Keratinocyte (primary cell): ENCODE measurements around the gene MXI1.

Experiments used
- CTCF ChIP-seq, 3 experiments: IDR thresholded peaks in 1 of 3; conservative IDR thresholded peaks in 1 of 3; optimal IDR thresholded peaks in 1 of 3; 2 replicates in 2 of 3; 3 replicates in 1 of 3; pipeline versions ENCODE3 to v1.5.1; 2011; ENCODE audit warnings: low read length in 3 of 3, mild to moderate bottlenecking in 3 of 3, moderate library complexity in 2 of 3, control low read depth in 1 of 3, inconsistent platforms in 1 of 3; ENCODE audit not compliant: insufficient read depth in 2 of 3; ENCODE audit errors: extremely low read depth in 1 of 3
- EZH2 ChIP-seq: IDR thresholded peaks from one replicate; pipeline ENCODE4 v1.6.1; 2012; ENCODE audit warnings: inconsistent platforms, mild to moderate bottlenecking, low read length, moderate library complexity

GRCh38 chr10:110268442-110268841 lies 61.0 kb downstream of the MXI1 start:
- TF ChIP-seq CTCF (optimal IDR thresholded peaks at IDR 0.05 in 1 of 3, IDR thresholded peaks at IDR 0.05 in 1 of 3, conservative IDR thresholded peaks at IDR 0.05 in 1 of 3; ENCODE audit: extremely low read depth in 1 of 3, insufficient read depth in 2 of 3, low read length in 3 of 3) (no peak), EZH2 (no peak)
